ENCODE results near the gene HDAC9.

HDAC9 gene

GRCh38 chr7:18905316-18905943 lies 409.9 kb downstream of the HDAC9 start:
- POLR2A ChIA-PET = no interaction called here
- H3K4me1 ChIP-seq (ENCODE audit: control insufficient read depth, insufficient read depth, low read length) = peaks cover 12% of the 10 kb centered on the region
- TF ChIP-seq GLI2 (tag by site-specific recombination; IDR thresholded peaks at IDR 0.05; ENCODE audit: borderline replicate concordance, low read depth) (no peak), ZNF629 (tag by site-specific recombination; IDR thresholded peaks at IDR 0.05) (no peak), SP2 (tag by site-specific recombination; IDR thresholded peaks at IDR 0.05) (no peak), ZNF274 (IDR thresholded peaks at IDR 0.05; ENCODE audit: low read length) (no peak), ZNF274 (tag by site-specific recombination; IDR thresholded peaks at IDR 0.05; ENCODE audit: borderline replicate concordance) (no peak), ZNF221 (tag by site-specific recombination; IDR thresholded peaks at IDR 0.05; ENCODE audit: borderline replicate concordance) (no peak), MYNN (tag by site-specific recombination; IDR thresholded peaks at IDR 0.05; ENCODE audit: borderline replicate concordance) (no peak), PRDM1 (tag by site-specific recombination; IDR thresholded peaks at IDR 0.05) (no peak), ZNF2 (tag by site-specific recombination; IDR thresholded peaks at IDR 0.05) (no peak), SALL2 (tag by site-specific recombination; IDR thresholded peaks at IDR 0.05; ENCODE audit: borderline replicate concordance) (no peak)
- no peaks in the 10 kb centered on the region for H3K36me3 ChIP-seq (ENCODE audit: control insufficient read depth in 2 of 2, insufficient read depth in 1 of 2, low read length in 2 of 2)
- H3K27ac ChIP-seq (ENCODE audit: extremely low read depth, low read depth, low read length) = no peak overlapping the region
- CTCF ChIA-PET = interaction anchor here (0.5 kb wide), 1 partner anchor 1090 kb away, joined by 3 read pairs; no protein-coding TSS in a partner anchor
- H3K9me3 ChIP-seq (ENCODE audit: control insufficient read depth, insufficient read depth, low read depth, low read length) = no peaks in the 10 kb centered on the region
- no peak overlapping the region for H3K4me3 ChIP-seq (ENCODE audit: low read depth, low read length)

- ChIA-PET CTCF (interaction anchor here (0.8 kb wide), 1 partner anchor 16 kb away, joined by 4 read pairs; no protein-coding TSS in a partner anchor), POLR2A (no interaction called here)
- H3K9me3 ChIP-seq (ENCODE audit: control insufficient read depth, insufficient read depth, low read depth, low read length) = no peaks in the 10 kb centered on the region; the same call in 1 of the 2 replicates
- no peak overlapping the region for H3K27ac ChIP-seq (ENCODE audit: extremely low read depth, low read depth, low read length)
- 0 out of 2 replicates have a peak, but pooled peaks cover under 1% of the 10 kb centered on the region for H3K4me1 ChIP-seq (ENCODE audit: control insufficient read depth, insufficient read depth, low read length)
- H3K36me3 ChIP-seq (ENCODE audit: control insufficient read depth in 2 of 2, insufficient read depth in 1 of 2, low read length in 2 of 2) = no peaks in the 10 kb centered on the region
- no peak for TF ChIP-seq ZNF747 (tag by site-specific recombination; IDR thresholded peaks at IDR 0.05)
- no peak for TF ChIP-seq PRDM6 (tag by site-specific recombination; IDR thresholded peaks at IDR 0.05)
- TF ChIP-seq ZNF610 (tag by site-specific recombination; IDR thresholded peaks at IDR 0.05; ENCODE audit: borderline replicate concordance) = no peak
- no peak for TF ChIP-seq ZNF132 (tag by site-specific recombination; IDR thresholded peaks at IDR 0.05; ENCODE audit: borderline replicate concordance)
- TF ChIP-seq ZNF555 (tag by site-specific recombination; conservative IDR thresholded peaks at IDR 0.05) = no peak
- TF ChIP-seq ZNF239 (tag by site-specific recombination; IDR thresholded peaks at IDR 0.05) = no peak
- TF ChIP-seq KLF10 (tag by site-specific recombination; IDR thresholded peaks at IDR 0.05) = no peak
- H3K4me3 ChIP-seq (ENCODE audit: low read depth, low read length) = no peak overlapping the region
Measured at GRCh38 chr7:18906901-18907300, 411.4 kb downstream of the HDAC9 start.

- Histone ChIP-seq H3K9me3 (ENCODE audit: control insufficient read depth, insufficient read depth, low read depth, low read length) (no peaks in the 10 kb centered on the region; the same call in 1 of the 2 replicates), H3K4me3 (ENCODE audit: low read depth, low read length) (no peak overlapping the region), H3K27ac (ENCODE audit: extremely low read depth, low read depth, low read length) (no peak overlapping the region), H3K4me1 (ENCODE audit: control insufficient read depth, insufficient read depth, low read length) (no peaks in the 10 kb centered on the region), H3K36me3 (ENCODE audit: control insufficient read depth in 2 of 2, insufficient read depth in 1 of 2, low read length in 2 of 2) (no peaks in the 10 kb centered on the region)
- ChIA-PET POLR2A (no interaction called here), CTCF (no interaction called here)
- TF ChIP-seq, protein P1, sequence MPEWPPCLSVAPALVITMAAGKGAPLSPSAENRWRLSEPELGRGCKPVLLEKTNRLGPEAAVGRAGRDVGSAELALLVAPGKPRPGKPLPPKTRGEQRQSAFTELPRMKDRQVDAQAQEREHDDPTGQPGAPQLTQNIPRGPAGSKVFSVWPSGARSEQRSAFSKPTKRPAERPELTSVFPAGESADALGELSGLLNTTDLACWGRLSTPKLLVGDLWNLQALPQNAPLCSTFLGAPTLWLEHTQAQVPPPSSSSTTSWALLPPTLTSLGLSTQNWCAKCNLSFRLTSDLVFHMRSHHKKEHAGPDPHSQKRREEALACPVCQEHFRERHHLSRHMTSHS (tag by site-specific recombination; IDR thresholded peaks at IDR 0.05) = no peak
- TF ChIP-seq ZNF670 (tag by site-specific recombination; IDR thresholded peaks at IDR 0.05; ENCODE audit: low read depth) = no peak
- TF ChIP-seq ZBTB17 (tag by site-specific recombination; IDR thresholded peaks at IDR 0.05) = no peak
- TF ChIP-seq, protein P2, sequence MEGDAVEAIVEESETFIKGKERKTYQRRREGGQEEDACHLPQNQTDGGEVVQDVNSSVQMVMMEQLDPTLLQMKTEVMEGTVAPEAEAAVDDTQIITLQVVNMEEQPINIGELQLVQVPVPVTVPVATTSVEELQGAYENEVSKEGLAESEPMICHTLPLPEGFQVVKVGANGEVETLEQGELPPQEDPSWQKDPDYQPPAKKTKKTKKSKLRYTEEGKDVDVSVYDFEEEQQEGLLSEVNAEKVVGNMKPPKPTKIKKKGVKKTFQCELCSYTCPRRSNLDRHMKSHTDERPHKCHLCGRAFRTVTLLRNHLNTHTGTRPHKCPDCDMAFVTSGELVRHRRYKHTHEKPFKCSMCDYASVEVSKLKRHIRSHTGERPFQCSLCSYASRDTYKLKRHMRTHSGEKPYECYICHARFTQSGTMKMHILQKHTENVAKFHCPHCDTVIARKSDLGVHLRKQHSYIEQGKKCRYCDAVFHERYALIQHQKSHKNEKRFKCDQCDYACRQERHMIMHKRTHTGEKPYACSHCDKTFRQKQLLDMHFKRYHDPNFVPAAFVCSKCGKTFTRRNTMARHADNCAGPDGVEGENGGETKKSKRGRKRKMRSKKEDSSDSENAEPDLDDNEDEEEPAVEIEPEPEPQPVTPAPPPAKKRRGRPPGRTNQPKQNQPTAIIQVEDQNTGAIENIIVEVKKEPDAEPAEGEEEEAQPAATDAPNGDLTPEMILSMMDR (tag by site-specific recombination; IDR thresholded peaks at IDR 0.05) = no peak
- no peak for TF ChIP-seq ZNF549 (tag by site-specific recombination; IDR thresholded peaks at IDR 0.05)
- TF ChIP-seq ZSCAN16 (tag by site-specific recombination; IDR thresholded peaks at IDR 0.05) = no peak
- TF ChIP-seq, protein P3, sequence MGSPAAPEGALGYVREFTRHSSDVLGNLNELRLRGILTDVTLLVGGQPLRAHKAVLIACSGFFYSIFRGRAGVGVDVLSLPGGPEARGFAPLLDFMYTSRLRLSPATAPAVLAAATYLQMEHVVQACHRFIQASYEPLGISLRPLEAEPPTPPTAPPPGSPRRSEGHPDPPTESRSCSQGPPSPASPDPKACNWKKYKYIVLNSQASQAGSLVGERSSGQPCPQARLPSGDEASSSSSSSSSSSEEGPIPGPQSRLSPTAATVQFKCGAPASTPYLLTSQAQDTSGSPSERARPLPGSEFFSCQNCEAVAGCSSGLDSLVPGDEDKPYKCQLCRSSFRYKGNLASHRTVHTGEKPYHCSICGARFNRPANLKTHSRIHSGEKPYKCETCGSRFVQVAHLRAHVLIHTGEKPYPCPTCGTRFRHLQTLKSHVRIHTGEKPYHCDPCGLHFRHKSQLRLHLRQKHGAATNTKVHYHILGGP (tag by site-specific recombination; IDR thresholded peaks at IDR 0.05) = no peak
- no peak for TF ChIP-seq KLF8 (tag by site-specific recombination; IDR thresholded peaks at IDR 0.05)
- TF ChIP-seq ZNF239 (tag by site-specific recombination; IDR thresholded peaks at IDR 0.05) = no peak
- no peak for TF ChIP-seq GLI2 (tag by site-specific recombination; IDR thresholded peaks at IDR 0.05; ENCODE audit: borderline replicate concordance, low read depth)
- TF ChIP-seq ZNF138 (tag by site-specific recombination; IDR thresholded peaks at IDR 0.05; ENCODE audit: borderline replicate concordance) = no peak
Measured at GRCh38 chr7:18913106-18913505, 417.6 kb downstream of the HDAC9 start.
